Transverse colon (tissue), 4 donors: ENCODE results near the gene NR2C1. TPM values are rescaled to one million over a fixed set of nuclear protein-coding genes. Genes with fewer than 3 reads are reported as not detected.
"Not testable (repeated sequence)": the region's sequence is repeated elsewhere in the genome, so short reads cannot be mapped to it uniquely, and the experiment has no call there.

Experiments used
- DNase-seq: peaks from one replicate; pipeline ENCODE4 v3.0.0-alpha.2; 2019
- H3K27ac ChIP-seq, 4 donors: fragments of 200-600 bp; sonication (generic); 2 replicates each; pipeline ENCODE4 v1.5.1; 2016 to 2018; ENCODE audit warnings: inconsistent platforms in 4 of 4
- H3K27me3 ChIP-seq: fragments of 200-600 bp; sonication (generic); 2 replicates; pipeline ENCODE4 v1.5.1; 2017; ENCODE audit warnings: inconsistent platforms
- H3K36me3 ChIP-seq, 4 donors: fragments of 200-600 bp; sonication (generic); 2 replicates each; pipeline ENCODE4 v1.5.1; 2017 to 2019; ENCODE audit warnings: inconsistent platforms in 4 of 4
- H3K4me1 ChIP-seq, 4 donors: fragments of 200-600 bp; sonication (generic); 2 replicates each; pipeline ENCODE4 v1.5.1; 2017 to 2020; ENCODE audit warnings: inconsistent platforms in 4 of 4
- H3K4me3 ChIP-seq, 4 donors: fragments of 200-600 bp; sonication (generic); 1 replicate in 1 of 4; 2 replicates in 3 of 4; pipeline versions ENCODE4 v1.5.1 to v1.6.1; 2017 to 2019; ENCODE audit warnings: inconsistent platforms in 4 of 4
- H3K9me3 ChIP-seq, 2 donors: fragments of 200-600 bp; sonication (generic); 2 replicates each; pipeline ENCODE4 v1.5.1; 2017 to 2019; ENCODE audit warnings: inconsistent platforms in 2 of 2
- CTCF ChIP-seq, 5 experiments: fragments of 200-600 bp in 3 of 5; fragments of 450-650 bp in 2 of 5; sonication (generic) in 3 of 5; IDR thresholded peaks; 1 replicate in 2 of 5; 2 replicates in 3 of 5; pipeline ENCODE4 v1.5.1; 2016 to 2017; ENCODE audit warnings: antibody characterized with exemption in 5 of 5, inconsistent platforms in 3 of 5, mild to moderate bottlenecking in 2 of 5, moderate library complexity in 1 of 5
- EP300 ChIP-seq: sonication (generic); formaldehyde crosslinking; IDR thresholded peaks from one replicate; pipeline ENCODE4 v1.6.1; 2017; ENCODE audit warnings: antibody characterized with exemption, low read depth
- POLR2A ChIP-seq: fragments of 450-650 bp; IDR thresholded peaks from one replicate; pipeline ENCODE4 v1.6.1; 2016; ENCODE audit warnings: antibody characterized with exemption, mild to moderate bottlenecking, moderate library complexity
- POLR2AphosphoS5 ChIP-seq, 3 donors: sonication (generic); formaldehyde crosslinking; IDR thresholded peaks; one replicate each; pipeline ENCODE4 v1.6.1; 2016; ENCODE audit warnings: antibody characterized with exemption in 3 of 3
- WGBS, 2 donors: methylation state at CpG; one replicate each; pipeline ENCODE4 v1.1.5; 2018; ENCODE audit warnings: low coverage in 1 of 2; 5-methylcytosine and 5-hydroxymethylcytosine counted together
- in situ Hi-C, 4 donors: fragments of 200-750 bp; cut with MboI; loops; one replicate each; pipeline versions ENCODE4 v1.15.0 to v1.15.1; 2017; ENCODE audit warnings: low sequenced_read_pairs in 3 of 4, low pct_ligation_motif_present in 1 of 4, low pct_unique_long_range_greater_than_20kb in 1 of 4
- intact Hi-C: fragments of 100-400 bp; cut with DNase I; formaldehyde crosslinking; loops from one replicate; pipeline ENCODE4 v1.15.1; 2023; ENCODE audit warnings: low total_unique reads
- total RNA-seq, 4 donors: library from RNA; depleted of rRNA; stranded (reverse); fragments of >200 nt; gene quantifications; one replicate each; pipeline ENCODE4 v1.1.0, GENCODE V29; 2016

The NR2C1 gene
- total RNA-seq, 4 donors from 2014 or later: 25.1 to 157 (median 46.0) TPM

DNA sequence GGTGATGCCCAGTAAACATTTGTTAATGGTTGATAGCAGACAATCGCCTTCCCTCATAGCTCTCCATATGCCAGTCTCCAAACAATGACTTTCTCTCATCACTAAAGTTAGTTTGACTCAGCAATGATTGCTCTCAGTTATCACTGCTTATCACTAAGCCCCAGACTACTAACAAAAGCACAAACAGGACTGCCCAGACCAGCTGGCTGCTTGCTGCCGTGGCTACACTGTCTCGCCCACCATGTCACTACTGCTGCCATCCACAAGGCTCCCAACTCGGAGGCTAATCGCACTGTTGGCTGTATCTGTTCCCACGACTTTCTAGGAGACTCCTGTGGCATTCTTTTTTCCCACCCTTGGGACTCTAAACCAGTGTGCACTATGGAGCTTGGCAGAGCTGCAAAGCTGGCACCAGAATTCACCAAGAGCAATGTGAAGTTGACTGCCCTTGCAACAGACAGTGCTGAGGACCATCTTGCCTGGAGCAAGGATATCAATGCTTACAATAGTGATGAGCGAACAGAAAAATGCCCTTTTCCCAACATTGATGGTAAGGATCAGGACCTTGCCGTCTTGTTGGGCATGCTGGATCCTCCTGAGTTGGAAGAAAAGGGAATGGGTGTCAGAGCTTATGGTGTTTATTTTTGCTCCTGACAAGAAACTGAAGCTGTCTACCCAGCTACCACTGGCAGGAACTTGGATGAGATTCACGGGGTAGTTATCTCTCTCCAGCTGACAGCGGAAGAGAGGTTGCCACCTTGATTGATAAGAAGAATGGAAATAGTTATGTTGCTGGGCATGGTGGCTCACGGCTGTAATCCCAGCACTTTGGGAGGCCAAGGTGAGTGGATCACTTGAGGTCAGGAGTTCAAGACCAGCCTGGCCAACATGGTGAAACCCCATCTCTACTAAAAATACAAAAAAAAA is 27.1 kb upstream of the NR2C1 start:
- 82 to 90% methylated on average over 4 to 11 of the region's 11 CpGs for WGBS, 2 donors
- H3K4me1 ChIP-seq: peaks cover 6 to 15% (median 14%) of the 10 kb centered on the region in 4 donors
- H3K27ac ChIP-seq: no peak overlapping the region
- intact Hi-C loops: no loop called here
- no peaks in the 10 kb centered on the region for H3K9me3 ChIP-seq
- peaks cover 0 to 3% (median under 1%) of the 10 kb centered on the region in 4 donors for H3K36me3 ChIP-seq
- TF ChIP-seq POLR2A: no peak
- no peak for TF ChIP-seq CTCF (IDR thresholded peaks at IDR 0.05)
- TF ChIP-seq EP300: no peak
- no peak for TF ChIP-seq POLR2AphosphoS5 (IDR thresholded peaks at IDR 0.05)
- in situ Hi-C loops: loop anchor here in 1 of 4 donors (25.0 kb wide), 1 partner anchor 237 kb away; no protein-coding TSS in a partner anchor
- H3K4me3 ChIP-seq: no peak overlapping the region
- DNase-seq: no peak
- H3K27me3 ChIP-seq: no peaks in the 10 kb centered on the region

GRCh38 chr12:95099270-95099790 is 25.9 kb upstream of the NR2C1 start:
- H3K4me3 ChIP-seq: no peak overlapping the region
- no peak for TF ChIP-seq CTCF (IDR thresholded peaks at IDR 0.05)
- no peak overlapping the region for H3K27ac ChIP-seq
- WGBS, 2 donors: 96% methylated on average over 3 to 4 of the region's 4 CpGs
- peaks cover 0 to 3% (median 0%) of the 10 kb centered on the region in 4 donors for H3K36me3 ChIP-seq
- intact Hi-C loops: no loop called here
- no peaks in the 10 kb centered on the region for H3K9me3 ChIP-seq
- in situ Hi-C loops: no loop called here
- H3K27me3 ChIP-seq: no peaks in the 10 kb centered on the region
- no peak for DNase-seq
- H3K4me1 ChIP-seq: peaks cover 6 to 15% (median 14%) of the 10 kb centered on the region in 4 donors

DNA sequence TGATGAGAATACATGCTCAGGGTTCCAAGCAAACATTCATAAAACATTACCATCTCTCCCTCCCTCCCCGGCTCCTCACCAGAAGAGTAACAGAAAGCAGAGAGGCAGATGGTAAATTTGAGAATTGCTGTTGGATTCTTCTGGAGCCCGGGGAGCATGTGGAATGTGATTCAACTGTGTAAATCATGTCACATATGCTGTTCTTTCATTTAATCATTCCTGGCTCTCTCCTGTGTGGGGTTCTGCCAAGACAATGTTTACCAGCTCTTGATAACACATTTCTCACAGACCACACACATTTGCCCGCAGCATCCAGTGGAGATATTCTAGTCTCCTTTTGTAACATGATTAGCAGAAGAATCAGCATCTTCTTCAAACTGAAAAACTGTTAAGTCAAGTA is 23.4 kb upstream of the NR2C1 start:
- Histone ChIP-seq H3K36me3 (peaks cover 0 to 6% (median 0%) of the 10 kb centered on the region in 4 donors), H3K9me3 (no peaks in the 10 kb centered on the region), H3K4me1 (peaks cover 0 to 6% (median 1%) of the 10 kb centered on the region in 4 donors), H3K27ac (peak overlapping the region in 3 of 4 donors; percentile 19 to 52 (median 39)), H3K4me3 (no peak overlapping the region), H3K27me3 (no peaks in the 10 kb centered on the region)
- in situ Hi-C loops: no loop called here
- no peak for DNase-seq
- WGBS, 2 donors: 17 to 23% methylated on average over 3 of the region's 3 CpGs
- TF ChIP-seq POLR2AphosphoS5 (IDR thresholded peaks at IDR 0.05) (peak; percentile 38 to 61 (median 53)), POLR2A (no peak), CTCF (IDR thresholded peaks at IDR 0.05) (no peak), EP300 (no peak)
- intact Hi-C loops: no loop called here

GRCh38 chr12:95096378-95096777 is 23.0 kb upstream of the NR2C1 start:
- Histone ChIP-seq H3K4me1 (peaks cover 0 to 6% (median 1%) of the 10 kb centered on the region in 4 donors), H3K27me3 (no peaks in the 10 kb centered on the region), H3K36me3 (peaks cover 0 to 6% (median 0%) of the 10 kb centered on the region in 4 donors), H3K4me3 (no peak overlapping the region), H3K9me3 (no peaks in the 10 kb centered on the region), H3K27ac (peak overlapping the region in 3 of 4 donors; percentile 19 to 52 (median 39))
- WGBS, 2 donors: 67 to 69% methylated on average over 2 of the region's 2 CpGs
- intact Hi-C loops: no loop called here
- in situ Hi-C loops: no loop called here
- no peak for DNase-seq
- TF ChIP-seq POLR2AphosphoS5 (IDR thresholded peaks at IDR 0.05): no peak
- TF ChIP-seq POLR2A: no peak
- TF ChIP-seq EP300: no peak
- TF ChIP-seq CTCF (IDR thresholded peaks at IDR 0.05): no peak

DNA sequence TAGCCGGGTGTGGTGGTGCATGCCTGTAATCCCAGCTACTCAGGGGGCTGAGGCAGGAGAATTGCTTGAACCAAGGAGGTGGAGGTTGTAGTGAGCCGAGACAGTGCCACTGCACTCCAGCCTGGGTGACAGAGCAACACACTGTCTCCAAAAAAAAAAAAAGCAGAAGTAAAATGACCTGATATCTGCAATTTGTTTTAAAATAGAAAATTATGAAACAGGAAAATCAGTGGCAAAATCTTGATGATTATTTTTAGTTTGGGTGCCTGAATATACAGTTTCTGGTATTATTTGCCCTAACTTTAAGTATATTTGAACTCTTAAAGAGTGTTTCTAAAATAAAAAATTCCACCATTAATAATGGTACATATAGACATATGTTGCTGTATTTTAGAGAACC is 22.4 kb upstream of the NR2C1 start:
- H3K4me1 ChIP-seq, H3K27me3 ChIP-seq, H3K4me3 ChIP-seq, DNase-seq, H3K9me3 ChIP-seq, H3K36me3 ChIP-seq, intact Hi-C loops, in situ Hi-C loops: not testable (repeated sequence)
- peak overlapping the region in 1 of 4 donors; percentile 39 for H3K27ac ChIP-seq
- WGBS, 2 donors: 80 to 86% methylated on average over 1 to 2 of the region's 2 CpGs
